ES-I3 (cell line): ENCODE results near the gene CRBN.

Experiments used
- H3K36me3 ChIP-seq: 2 replicates; pipeline ENCODE4 v1.6.1; 2013; ENCODE audit warnings: mild to moderate bottlenecking, low read length, control low read depth, moderate library complexity; ENCODE audit not compliant: insufficient read depth
- H3K4me1 ChIP-seq: 2 replicates; pipeline ENCODE4 v1.6.1; 2013; ENCODE audit warnings: mild to moderate bottlenecking, control low read depth, low read length; ENCODE audit not compliant: insufficient read depth
- H3K9ac ChIP-seq: 2 replicates; pipeline ENCODE4 v1.6.1; 2013; ENCODE audit warnings: low read depth, mild to moderate bottlenecking, low read length, moderate library complexity
- H3K9me3 ChIP-seq: 2 replicates; pipeline ENCODE4 v1.6.1; 2013; ENCODE audit warnings: mild to moderate bottlenecking, low read length, moderate library complexity; ENCODE audit not compliant: control insufficient read depth, insufficient read depth

The CRBN gene

DNA sequence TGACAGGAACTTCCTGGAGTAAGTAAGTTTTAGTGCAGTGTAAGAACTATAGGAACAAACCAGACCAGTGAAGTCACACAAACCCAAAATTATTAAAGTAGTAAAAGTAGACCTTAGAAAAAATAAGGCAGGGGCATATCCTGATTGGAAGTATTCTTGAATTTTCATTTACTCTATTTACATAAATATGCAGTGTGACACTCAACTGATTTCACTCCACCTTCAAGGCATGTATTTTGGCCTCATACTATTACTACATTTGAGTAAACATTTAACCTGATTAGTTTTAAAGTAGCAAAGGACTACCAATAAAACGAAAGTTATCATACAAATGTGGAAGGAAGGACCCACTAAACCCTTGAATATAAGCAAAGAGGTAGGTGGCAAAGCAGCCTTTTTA is 29.9 kb downstream of the CRBN start:
- no peak overlapping the region for H3K9ac ChIP-seq
- no peaks in the 10 kb centered on the region for H3K4me1 ChIP-seq
- H3K36me3 ChIP-seq = peaks cover 26% of the 10 kb centered on the region
- H3K9me3 ChIP-seq = no peaks in the 10 kb centered on the region

DNA sequence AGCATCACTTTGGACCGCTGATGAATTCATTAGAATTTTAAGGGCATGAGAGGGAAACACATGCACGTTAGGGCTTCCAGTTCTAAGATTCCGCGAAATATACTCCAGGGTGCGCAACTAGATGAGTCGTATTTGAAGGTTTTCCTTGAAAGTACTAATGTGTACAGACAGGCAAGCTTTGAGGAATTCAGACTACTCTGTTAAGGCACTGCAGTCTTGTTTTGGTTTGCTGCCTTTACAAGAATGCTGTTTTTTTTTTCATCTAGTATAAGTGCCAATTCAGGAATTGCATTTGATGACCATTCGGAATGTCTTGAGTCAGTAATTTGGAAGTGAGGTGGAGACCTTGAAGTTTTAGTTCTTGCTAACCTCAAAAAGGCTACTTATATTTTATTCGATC is 33.7 kb downstream of the CRBN start:
- Histone ChIP-seq H3K9me3 (no peaks in the 10 kb centered on the region), H3K36me3 (peaks cover 14% of the 10 kb centered on the region), H3K9ac (no peak overlapping the region), H3K4me1 (no peaks in the 10 kb centered on the region)

DNA sequence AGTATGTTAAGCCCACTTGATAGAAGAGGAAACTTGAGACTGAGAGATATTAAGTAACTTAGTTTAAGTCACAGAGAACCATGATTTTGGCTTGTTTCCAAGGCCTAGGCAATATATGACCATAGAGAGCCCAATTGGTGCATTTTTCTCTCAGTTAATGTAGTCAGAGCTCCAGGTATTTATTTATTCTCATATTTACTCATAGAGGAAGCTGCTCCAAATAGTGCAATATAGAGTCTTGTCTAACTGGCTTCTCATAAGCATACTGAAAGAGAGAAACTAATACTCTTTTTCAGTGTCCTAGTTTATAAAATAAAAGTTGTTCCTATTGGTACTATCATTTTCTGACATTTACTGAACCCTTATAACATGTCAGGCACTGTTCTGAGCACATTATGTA is 37.6 kb downstream of the CRBN start:
- H3K9ac ChIP-seq = no peak overlapping the region
- no peaks in the 10 kb centered on the region for H3K4me1 ChIP-seq
- H3K9me3 ChIP-seq = no peaks in the 10 kb centered on the region
- H3K36me3 ChIP-seq = peaks cover 16% of the 10 kb centered on the region

DNA sequence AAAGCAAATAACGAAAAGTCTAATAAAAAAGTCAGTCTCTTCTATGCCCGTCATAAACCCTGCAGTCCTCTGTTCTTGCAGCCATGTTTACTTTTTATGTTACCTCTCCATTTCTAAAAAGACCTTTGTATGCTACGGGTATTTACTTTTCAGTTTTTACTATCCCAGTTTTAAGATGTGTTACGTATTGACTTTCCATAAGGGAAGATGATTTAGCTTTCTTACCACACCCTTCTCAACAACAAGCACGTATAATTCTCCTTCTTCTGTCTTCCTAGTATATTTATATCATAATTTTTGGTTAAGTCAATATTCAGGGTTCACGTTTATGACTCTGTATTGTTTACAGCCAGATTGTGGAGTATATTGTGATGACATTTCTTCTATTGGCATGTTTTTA is 42.0 kb downstream of the CRBN start:
- Histone ChIP-seq H3K4me1 (no peaks in the 10 kb centered on the region), H3K9me3 (no peaks in the 10 kb centered on the region), H3K9ac (no peak overlapping the region), H3K36me3 (peaks cover 11% of the 10 kb centered on the region)

DNA sequence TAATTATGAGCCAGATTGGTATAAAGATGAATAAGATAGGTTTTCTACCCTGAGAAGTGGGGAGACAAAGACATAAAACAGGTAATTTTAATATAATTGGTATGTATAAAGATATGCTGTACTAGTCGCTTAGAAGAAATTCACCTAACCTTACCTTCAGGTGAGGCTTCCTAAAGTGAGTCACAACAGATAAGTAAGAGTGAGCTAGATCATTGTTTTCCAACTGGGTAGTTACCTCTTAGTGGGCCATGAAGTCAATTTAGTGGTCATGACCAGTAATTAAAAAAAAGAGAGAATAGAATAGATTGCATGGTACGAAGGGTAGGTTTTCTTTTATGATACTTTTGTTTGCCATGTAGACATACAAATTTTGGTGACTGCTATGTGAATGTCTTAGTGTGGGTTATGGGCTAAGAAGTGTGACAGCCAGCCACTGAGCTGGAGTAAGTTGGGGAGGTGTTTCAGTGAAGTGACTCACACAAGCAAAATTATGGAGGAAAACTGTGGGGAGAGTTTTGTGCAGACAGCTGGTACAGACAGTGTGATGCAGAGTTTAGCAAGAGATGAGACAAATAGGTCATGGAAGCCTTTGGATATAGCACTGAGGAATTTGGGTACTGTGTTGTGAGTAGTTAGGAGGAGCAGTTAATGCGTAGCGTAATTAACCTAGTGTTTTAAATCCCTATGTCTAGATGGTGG is 44.6 kb downstream of the CRBN start:
- no peaks in the 10 kb centered on the region for H3K4me1 ChIP-seq
- H3K9me3 ChIP-seq = no peaks in the 10 kb centered on the region
- no peak overlapping the region for H3K9ac ChIP-seq
- peaks cover 12% of the 10 kb centered on the region for H3K36me3 ChIP-seq

DNA sequence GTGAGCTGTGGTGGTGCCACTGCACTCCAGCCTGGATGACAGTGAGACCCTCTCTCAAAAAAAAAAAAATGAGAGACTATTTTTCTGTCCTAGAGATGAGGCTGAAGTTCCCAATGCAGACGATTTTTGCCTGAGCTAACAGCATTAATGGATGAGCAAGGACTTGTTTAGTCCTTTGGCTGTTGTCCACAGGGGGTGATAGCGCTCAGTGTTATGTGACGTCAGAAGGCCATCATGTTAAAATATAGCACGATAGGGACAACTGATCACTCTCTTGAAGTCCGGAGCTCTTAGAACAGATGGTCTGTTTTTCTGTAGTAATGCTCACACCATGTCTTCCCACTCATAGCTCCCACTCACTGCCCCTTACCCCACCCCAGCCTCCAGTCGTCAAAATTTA is 46.0 kb downstream of the CRBN start:
- no peak overlapping the region for H3K9ac ChIP-seq
- H3K36me3 ChIP-seq = peaks cover 24% of the 10 kb centered on the region
- H3K9me3 ChIP-seq = no peaks in the 10 kb centered on the region
- no peaks in the 10 kb centered on the region for H3K4me1 ChIP-seq

DNA sequence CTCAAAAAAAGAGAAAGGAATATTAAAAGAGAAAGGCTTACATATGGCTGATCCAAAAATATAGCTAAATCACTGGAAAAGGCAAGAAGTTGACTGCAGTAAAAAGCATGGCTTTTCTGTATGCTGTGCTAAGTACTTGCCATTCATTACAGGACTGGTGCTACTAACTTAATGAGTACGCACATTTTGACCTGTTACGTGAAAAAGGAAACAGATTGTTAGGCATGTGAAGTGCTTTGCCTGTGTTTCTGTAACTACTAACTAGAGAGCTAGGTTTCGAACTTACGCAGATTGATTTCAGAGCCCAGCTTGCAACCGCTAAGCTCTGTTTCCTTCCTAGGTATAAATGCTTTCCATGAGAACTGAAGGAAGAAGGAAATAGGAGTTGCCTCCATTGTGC is 49.9 kb downstream of the CRBN start:
- H3K4me1 ChIP-seq = no peaks in the 10 kb centered on the region
- H3K9me3 ChIP-seq = no peaks in the 10 kb centered on the region
- peaks cover 16% of the 10 kb centered on the region; the same call in 1 of the 2 replicates for H3K36me3 ChIP-seq
- no peak overlapping the region for H3K9ac ChIP-seq

DNA sequence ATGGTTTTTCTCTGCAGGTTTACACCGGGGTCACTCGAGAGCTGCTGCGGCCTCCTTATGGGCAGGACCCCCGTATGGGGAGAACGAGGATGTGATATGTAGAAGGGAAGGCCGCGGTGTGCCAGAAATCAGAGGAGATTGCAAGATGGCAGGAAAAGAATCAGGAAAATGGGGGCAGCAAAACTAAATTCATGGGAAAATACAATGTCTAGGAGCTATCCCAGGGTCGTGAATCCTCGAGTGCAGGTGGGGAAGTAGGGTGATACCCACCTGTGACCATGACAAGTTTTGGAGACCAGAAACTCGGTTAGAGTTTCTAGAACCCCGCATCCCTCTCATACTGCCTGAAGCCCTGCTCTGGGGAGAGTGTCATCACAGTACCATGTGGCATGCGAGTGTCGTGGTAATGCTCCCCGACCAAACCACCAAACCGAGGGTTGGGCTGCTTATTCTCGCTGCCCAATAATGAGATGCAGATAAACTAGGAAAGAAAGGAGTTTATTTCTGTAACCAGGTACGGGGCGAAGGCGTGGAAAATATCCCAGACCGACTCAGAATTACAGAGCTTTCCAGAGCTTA is 52.0 kb downstream of the CRBN start:
- Histone ChIP-seq H3K36me3 (peaks cover 16% of the 10 kb centered on the region; the same call in 1 of the 2 replicates), H3K9me3 (no peaks in the 10 kb centered on the region), H3K9ac (peak overlapping the region; percentile 94), H3K4me1 (no peaks in the 10 kb centered on the region)

DNA sequence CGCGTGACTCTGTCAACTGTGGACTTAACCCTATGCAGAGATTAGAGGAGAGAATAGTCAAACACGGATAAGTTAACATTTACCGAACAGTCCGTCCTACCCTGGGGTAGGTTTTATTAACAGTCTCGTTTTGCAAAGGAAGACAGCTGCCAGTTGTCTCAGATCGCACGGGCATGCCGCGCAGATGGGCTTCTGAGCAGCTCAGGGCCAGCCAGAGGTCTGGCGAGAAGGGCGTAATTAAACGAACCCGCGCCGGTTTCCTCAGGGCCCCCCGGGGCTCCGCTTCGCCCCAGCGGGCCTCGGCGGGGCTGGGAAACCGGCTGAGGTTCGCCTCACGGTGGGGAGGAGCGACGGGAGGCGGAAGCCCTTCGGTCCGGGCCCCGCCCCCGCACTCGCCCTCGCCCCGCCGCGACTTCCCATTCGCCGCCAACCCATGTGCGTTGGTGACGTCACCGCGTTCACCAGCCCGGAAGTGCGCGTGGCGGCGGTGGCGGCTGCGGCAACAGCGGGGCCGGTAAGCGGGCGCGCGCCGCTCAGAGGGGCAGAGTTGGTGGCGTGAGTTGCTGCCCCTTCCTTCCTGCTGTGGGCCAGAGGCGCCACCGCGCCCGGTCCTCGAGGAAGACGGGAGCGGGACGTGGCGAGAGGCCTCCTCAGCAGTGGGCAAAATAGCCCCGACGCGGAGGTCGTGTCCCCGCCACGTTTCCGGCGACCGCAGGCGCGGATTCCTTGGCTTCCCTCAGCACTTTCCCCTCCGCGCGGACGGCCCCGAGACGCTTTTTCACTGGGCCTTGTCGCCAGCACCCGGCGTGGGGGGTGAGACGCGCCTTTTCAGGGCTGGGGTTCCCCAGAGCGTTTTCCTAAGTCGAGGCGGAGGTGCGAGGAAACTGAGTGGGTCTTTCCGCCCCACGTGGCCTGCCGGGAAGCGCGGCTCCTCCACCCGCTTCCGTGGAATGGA is 52.7 kb downstream of the CRBN start, which contains the start of gene TRNT1:
Gene TRNT1, plus strand, starts transcription at position 464 of the 955 bp plus-strand sequence. CDS start 2,101 bp downstream, outside the sequence.
- H3K4me1 ChIP-seq = no peaks in the 10 kb centered on the region
- peak within 1 kb of the TSS; percentile 94 for H3K9ac ChIP-seq
- no peaks in the 10 kb centered on the region for H3K9me3 ChIP-seq
- H3K36me3 ChIP-seq = peaks cover 16% of the 10 kb centered on the region; the same call in 1 of the 2 replicates

DNA sequence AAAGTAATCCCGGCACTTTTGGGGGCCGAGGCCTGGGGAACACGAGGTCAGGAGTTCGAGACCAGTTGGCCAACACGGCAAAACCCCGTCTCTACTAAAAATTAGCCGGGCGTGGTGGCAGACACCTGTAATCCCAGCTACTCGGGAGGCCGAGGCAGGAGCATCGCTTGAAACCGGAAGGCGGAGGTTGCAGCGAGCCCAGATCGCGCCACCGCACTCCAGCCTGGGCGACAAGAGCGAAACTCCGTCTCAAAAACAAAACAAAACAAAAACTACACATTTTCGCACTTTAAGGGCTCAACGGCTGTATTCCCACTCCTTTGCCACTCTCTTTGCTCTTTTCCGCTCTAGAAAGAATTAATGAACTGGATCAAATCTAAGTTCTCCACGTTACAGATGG is 53.5 kb downstream of the CRBN start:
- Histone ChIP-seq H3K9ac (peak overlapping the region; percentile 94), H3K9me3 (no peaks in the 10 kb centered on the region), H3K4me1 (no peaks in the 10 kb centered on the region), H3K36me3 (peaks cover 16% of the 10 kb centered on the region; the same call in 1 of the 2 replicates)

DNA sequence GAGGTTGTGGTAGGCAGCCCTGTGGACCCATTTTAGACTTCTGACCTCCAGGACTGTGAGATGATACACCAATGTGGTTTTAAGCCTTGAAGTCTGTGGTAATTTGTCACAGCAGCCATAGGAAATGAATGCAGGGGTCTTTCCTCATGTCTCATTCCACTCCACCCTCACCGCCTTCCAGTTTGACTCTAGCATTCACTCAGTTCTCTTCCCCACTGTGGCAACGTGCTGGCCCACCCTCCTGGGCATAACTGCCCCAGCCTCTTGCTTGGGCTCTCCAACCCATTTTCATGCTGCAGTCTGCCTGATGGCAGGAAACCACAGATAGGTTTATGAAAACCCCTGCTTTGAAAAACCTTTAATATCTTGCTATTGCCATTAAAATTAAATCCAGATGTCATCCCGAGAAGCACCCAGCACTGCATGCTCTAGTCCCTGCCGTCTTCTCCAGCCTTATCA is 60.1 kb downstream of the CRBN start:
- no peaks in the 10 kb centered on the region for H3K36me3 ChIP-seq
- H3K9me3 ChIP-seq = no peaks in the 10 kb centered on the region
- no peak overlapping the region for H3K9ac ChIP-seq
- no peaks in the 10 kb centered on the region for H3K4me1 ChIP-seq

DNA sequence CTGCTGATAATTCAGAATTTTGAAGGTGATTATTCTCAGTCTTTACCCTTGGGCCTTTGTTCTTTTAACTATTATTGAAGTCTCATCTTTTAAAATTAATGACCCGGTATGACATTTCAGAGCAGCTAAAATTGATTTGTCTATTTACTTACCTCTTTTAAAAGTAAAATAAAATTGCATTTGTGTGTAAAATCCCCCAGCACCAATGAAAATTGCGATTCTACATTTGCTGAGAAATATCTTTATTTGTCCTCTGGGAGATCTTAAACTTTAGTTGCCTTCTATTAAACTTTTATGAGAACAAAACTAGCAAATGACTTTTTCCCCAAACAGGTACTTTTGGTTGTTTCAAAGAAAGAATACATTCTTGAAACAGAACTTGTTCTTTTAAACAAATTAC is 61.8 kb downstream of the CRBN start:
- Histone ChIP-seq H3K4me1 (no peaks in the 10 kb centered on the region), H3K9me3 (no peaks in the 10 kb centered on the region), H3K9ac (no peak overlapping the region), H3K36me3 (no peaks in the 10 kb centered on the region)

DNA sequence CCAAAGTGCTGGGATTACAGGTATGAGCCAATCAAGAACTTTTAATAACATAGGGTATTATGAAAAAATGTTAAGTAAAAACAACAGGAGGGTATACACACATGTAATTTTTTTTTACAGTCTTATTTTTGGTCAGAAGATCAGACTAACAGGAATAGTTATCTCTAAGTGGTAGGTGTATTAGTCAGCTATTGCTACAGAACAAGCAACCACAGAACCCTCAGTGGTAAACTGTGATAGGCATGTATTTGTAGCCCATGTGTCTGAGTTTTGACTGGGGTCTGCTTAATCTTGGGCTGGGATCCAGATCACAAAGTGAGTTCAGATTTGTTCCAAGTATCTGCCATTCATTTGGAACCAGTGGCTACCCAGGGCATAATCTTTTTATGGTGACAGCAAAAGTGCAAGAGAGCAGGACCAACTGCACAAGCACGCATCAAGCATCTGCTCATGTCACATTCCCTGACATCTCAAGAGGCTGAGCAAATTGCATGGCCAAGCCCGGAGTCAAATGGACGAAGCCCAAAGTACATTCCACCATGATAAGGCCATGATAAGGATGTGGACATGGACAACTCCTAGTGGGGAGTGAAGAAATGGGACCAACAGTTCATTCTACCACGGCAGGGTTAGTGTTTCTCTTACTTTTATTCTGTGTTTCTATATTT is 66.3 kb downstream of the CRBN start:
- H3K9me3 ChIP-seq = no peaks in the 10 kb centered on the region
- no peaks in the 10 kb centered on the region for H3K36me3 ChIP-seq
- peaks cover 16% of the 10 kb centered on the region for H3K4me1 ChIP-seq
- H3K9ac ChIP-seq = no peak overlapping the region

DNA sequence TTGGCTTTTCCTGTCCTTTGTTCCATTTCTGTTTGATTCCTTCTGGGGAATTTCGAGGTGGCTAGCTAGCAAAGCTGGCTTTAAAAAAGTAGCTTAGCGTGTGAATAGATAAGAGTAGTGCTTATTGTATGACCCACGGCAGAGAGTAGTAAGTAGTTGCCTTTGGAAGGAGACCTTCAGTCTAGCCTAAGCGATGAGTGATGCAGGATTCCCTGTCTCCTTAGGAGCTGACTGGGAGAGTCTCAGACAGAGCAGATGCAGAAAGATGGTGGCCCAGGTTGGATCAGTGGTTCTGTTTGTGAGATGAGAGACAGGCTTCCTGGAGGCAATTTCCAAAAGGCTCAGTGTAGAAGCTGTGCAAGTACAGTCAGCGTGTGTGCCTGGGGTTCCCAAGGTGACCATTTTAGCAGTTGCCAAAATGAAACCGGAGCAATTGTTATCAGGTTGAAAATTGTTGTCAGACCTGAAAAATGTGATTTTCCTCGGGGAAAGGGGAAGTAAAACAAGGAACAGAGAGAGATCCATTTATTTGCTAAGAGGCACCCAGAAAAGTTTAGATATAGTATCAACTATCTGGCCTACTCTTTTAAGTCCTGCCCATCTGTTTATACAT is 68.6 kb downstream of the CRBN start:
- Histone ChIP-seq H3K4me1 (peaks cover 16% of the 10 kb centered on the region), H3K9me3 (no peaks in the 10 kb centered on the region), H3K36me3 (no peaks in the 10 kb centered on the region), H3K9ac (no peak overlapping the region)
